Activated CD4-positive, alpha-beta T cell treated with anti-CD3 and anti-CD28 coated beads, Interleukin-2, amount 10 ng/mL, durations not matched to agents 7 days and 5 days (primary cell): Measurements from ENCODE around the gene CSNK1G3. TPM values are rescaled to one million over a fixed set of nuclear protein-coding genes. Genes with fewer than 3 reads are reported as not detected.

Source experiments
- CTCF ChIA-PET: fragments of 350-600 bp; sonication (Branson Sonifier 250); formaldehyde crosslinking; loops from one replicate; lab custom pipeline; 2021; ENCODE audit warnings: antibody characterized with exemption; lab: Charles Lee
- POLR2A ChIA-PET: fragments of 350-600 bp; sonication (Branson Sonifier 250); formaldehyde crosslinking; loops from one replicate; lab custom pipeline; 2021; ENCODE audit warnings: antibody characterized with exemption; lab: Charles Lee
- DNase-seq: peaks from one replicate; pipeline ENCODE4 v3.0.0-alpha.2; 2020
- H3K27ac Mint-ChIP-seq: one replicate; pipeline ENCODE4 v1.8.0; 2021; ENCODE audit warnings: mild to moderate bottlenecking, moderate library complexity, mixed read lengths
- H3K27me3 Mint-ChIP-seq: one replicate; pipeline ENCODE4 v1.8.0; 2021; ENCODE audit warnings: mixed read lengths
- H3K36me3 Mint-ChIP-seq: one replicate; pipeline ENCODE4 v1.8.0; 2021; ENCODE audit warnings: low read depth, mixed read lengths
- H3K4me1 Mint-ChIP-seq: one replicate; pipeline ENCODE4 v1.8.0; 2021; ENCODE audit warnings: mixed read lengths
- H3K4me3 Mint-ChIP-seq: one replicate; pipeline ENCODE4 v1.8.0; 2021; ENCODE audit warnings: mild to moderate bottlenecking, moderate library complexity, mixed read lengths
- H3K9me3 Mint-ChIP-seq: one replicate; pipeline ENCODE4 v1.8.0; 2021; ENCODE audit warnings: mixed read lengths
- total RNA-seq, 2 experiments: library from RNA; stranded (reverse); gene quantifications; one replicate each; pipeline ENCODE4 v1.2.3, GENCODE V29; 2021

Gene CSNK1G3
- total RNA-seq, 2 experiments from 2014 or later: 30.8 to 33.9 TPM

- DNase-seq: peak; percentile 6
- POLR2A ChIA-PET: no interaction called here
- H3K4me1 Mint-ChIP-seq: peaks cover 57% of the 10 kb centered on the region
- H3K9me3 Mint-ChIP-seq: no peaks in the 10 kb centered on the region
- peaks cover 11% of the 10 kb centered on the region for H3K36me3 Mint-ChIP-seq
- H3K27me3 Mint-ChIP-seq: no peaks in the 10 kb centered on the region
- CTCF ChIA-PET: interaction anchor here (0.7 kb wide), 1 partner anchor 23 kb away, joined by 4 read pairs; no protein-coding TSS in a partner anchor
- H3K4me3 Mint-ChIP-seq: no peak overlapping the region
- no peak overlapping the region for H3K27ac Mint-ChIP-seq
These were observed 6.1 kb downstream of the CSNK1G3 start for GRCh38 chr5:123518111-123518510.

- ChIA-PET POLR2A (no interaction called here), CTCF (no interaction called here)
- H3K36me3 Mint-ChIP-seq: peaks cover 5% of the 10 kb centered on the region
- no peaks in the 10 kb centered on the region for H3K27me3 Mint-ChIP-seq
- no peak for DNase-seq
- no peak overlapping the region for H3K4me3 Mint-ChIP-seq
- H3K9me3 Mint-ChIP-seq: no peaks in the 10 kb centered on the region
- no peak overlapping the region for H3K27ac Mint-ChIP-seq
- peaks cover 37% of the 10 kb centered on the region for H3K4me1 Mint-ChIP-seq
These were observed 8.8 kb downstream of the CSNK1G3 start for GRCh38 chr5:123520677-123521247.

GRCh38 chr5:123524146-123524545, 12.2 kb downstream of the CSNK1G3 start:
- H3K4me3 Mint-ChIP-seq: no peak overlapping the region
- ChIA-PET POLR2A (no interaction called here), CTCF (no interaction called here)
- peaks cover 13% of the 10 kb centered on the region for H3K4me1 Mint-ChIP-seq
- H3K27me3 Mint-ChIP-seq: no peaks in the 10 kb centered on the region
- H3K36me3 Mint-ChIP-seq: no peaks in the 10 kb centered on the region
- no peak overlapping the region for H3K27ac Mint-ChIP-seq
- DNase-seq: no peak
- no peaks in the 10 kb centered on the region for H3K9me3 Mint-ChIP-seq

GRCh38 chr5:123527190-123527589, 15.2 kb downstream of the CSNK1G3 start:
- no peaks in the 10 kb centered on the region for H3K9me3 Mint-ChIP-seq
- no peak for DNase-seq
- H3K27me3 Mint-ChIP-seq: no peaks in the 10 kb centered on the region
- CTCF ChIA-PET: interaction anchor here (0.6 kb wide), 1 partner anchor 165 kb away, joined by 3 read pairs; no protein-coding TSS in a partner anchor
- H3K4me3 Mint-ChIP-seq: no peak overlapping the region
- peaks cover 6% of the 10 kb centered on the region for H3K4me1 Mint-ChIP-seq
- POLR2A ChIA-PET: no interaction called here
- H3K36me3 Mint-ChIP-seq: no peaks in the 10 kb centered on the region
- H3K27ac Mint-ChIP-seq: no peak overlapping the region

- H3K27ac Mint-ChIP-seq: no peak overlapping the region
- CTCF ChIA-PET: no interaction called here
- H3K4me1 Mint-ChIP-seq: peaks cover 7% of the 10 kb centered on the region
These were observed 16.1 kb downstream of the CSNK1G3 start for GRCh38 chr5:123528065-123528464.

GRCh38 chr5:123528878-123529277, 16.9 kb downstream of the CSNK1G3 start:
- Mint-ChIP-seq H3K36me3 (no peaks in the 10 kb centered on the region), H3K4me1 (peaks cover 8% of the 10 kb centered on the region), H3K27me3 (no peaks in the 10 kb centered on the region), H3K27ac (no peak overlapping the region), H3K9me3 (no peaks in the 10 kb centered on the region), H3K4me3 (no peak overlapping the region)
- ChIA-PET CTCF (no interaction called here), POLR2A (no interaction called here)
- no peak for DNase-seq

More at GRCh38 chr5:123528065-123528464, 16.1 kb downstream of the CSNK1G3 start:
- no peak overlapping the region for H3K4me3 Mint-ChIP-seq
- no peak for DNase-seq
- H3K9me3 Mint-ChIP-seq: no peaks in the 10 kb centered on the region
- H3K36me3 Mint-ChIP-seq: no peaks in the 10 kb centered on the region
- H3K27me3 Mint-ChIP-seq: no peaks in the 10 kb centered on the region
- POLR2A ChIA-PET: no interaction called here

GRCh38 chr5:123530728-123531127, 18.8 kb downstream of the CSNK1G3 start:
- Mint-ChIP-seq H3K4me3 (no peak overlapping the region), H3K36me3 (no peaks in the 10 kb centered on the region), H3K4me1 (peaks cover 5% of the 10 kb centered on the region), H3K27ac (no peak overlapping the region), H3K9me3 (no peaks in the 10 kb centered on the region), H3K27me3 (no peaks in the 10 kb centered on the region)
- DNase-seq: no peak
- ChIA-PET CTCF (interaction anchor here (0.6 to 1.2 kb wide), 2 partner anchors 12 to 41 kb away, joined by 3 to 4 read pairs; no protein-coding TSS in a partner anchor), POLR2A (no interaction called here)

GRCh38 chr5:123535648-123536047, 23.7 kb downstream of the CSNK1G3 start:
- POLR2A ChIA-PET: no interaction called here
- no peaks in the 10 kb centered on the region for H3K36me3 Mint-ChIP-seq
- H3K27ac Mint-ChIP-seq: no peak overlapping the region
- H3K27me3 Mint-ChIP-seq: no peaks in the 10 kb centered on the region
- no peak for DNase-seq
- H3K4me1 Mint-ChIP-seq: peaks cover 8% of the 10 kb centered on the region
- H3K9me3 Mint-ChIP-seq: no peaks in the 10 kb centered on the region
- no peak overlapping the region for H3K4me3 Mint-ChIP-seq
- CTCF ChIA-PET: interaction anchor here (0.6 to 1.1 kb wide), 2 partner anchors 112 to 252 kb away, joined by 3 read pairs; partner anchors contain the start of gene CEP120

GRCh38 chr5:123537256-123537655, 25.3 kb downstream of the CSNK1G3 start:
- Mint-ChIP-seq H3K27me3 (no peaks in the 10 kb centered on the region), H3K9me3 (no peaks in the 10 kb centered on the region), H3K4me1 (peaks cover 8% of the 10 kb centered on the region), H3K36me3 (no peaks in the 10 kb centered on the region), H3K27ac (no peak overlapping the region), H3K4me3 (no peak overlapping the region)
- ChIA-PET POLR2A (no interaction called here), CTCF (no interaction called here)
- DNase-seq: no peak

GRCh38 chr5:123537845-123538244, 25.9 kb downstream of the CSNK1G3 start:
- Mint-ChIP-seq H3K4me3 (no peak overlapping the region), H3K36me3 (no peaks in the 10 kb centered on the region), H3K9me3 (no peaks in the 10 kb centered on the region), H3K27ac (no peak overlapping the region), H3K4me1 (peaks cover 8% of the 10 kb centered on the region), H3K27me3 (no peaks in the 10 kb centered on the region)
- POLR2A ChIA-PET: no interaction called here
- CTCF ChIA-PET: no interaction called here
- DNase-seq: no peak

- ChIA-PET CTCF (interaction anchor here (1.5 kb wide), 1 partner anchor 8 kb away, joined by 4 read pairs; no protein-coding TSS in a partner anchor), POLR2A (no interaction called here)
- no peak for DNase-seq
- Mint-ChIP-seq H3K27ac (no peak overlapping the region), H3K4me1 (peaks cover 15% of the 10 kb centered on the region), H3K9me3 (no peaks in the 10 kb centered on the region), H3K4me3 (no peak overlapping the region), H3K36me3 (no peaks in the 10 kb centered on the region), H3K27me3 (no peaks in the 10 kb centered on the region)
These were observed 26.9 kb downstream of the CSNK1G3 start for GRCh38 chr5:123538670-123539459.

GRCh38 chr5:123540534-123540933, 28.6 kb downstream of the CSNK1G3 start:
- Mint-ChIP-seq H3K27me3 (no peaks in the 10 kb centered on the region), H3K9me3 (no peaks in the 10 kb centered on the region), H3K36me3 (no peaks in the 10 kb centered on the region), H3K4me3 (no peak overlapping the region), H3K4me1 (peaks cover 18% of the 10 kb centered on the region), H3K27ac (no peak overlapping the region)
- DNase-seq: no peak
- ChIA-PET POLR2A (interaction anchor here (0.6 kb wide), 1 partner anchor 9 kb away, joined by 5 read pairs; no protein-coding TSS in a partner anchor), CTCF (interaction anchor here (0.7 kb wide), 1 partner anchor 9 kb away, joined by 3 read pairs; no protein-coding TSS in a partner anchor)

GRCh38 chr5:123543438-123543837, 31.5 kb downstream of the CSNK1G3 start:
- ChIA-PET CTCF (interaction anchor here (0.6 to 2.5 kb wide), 4 partner anchors 10 to 137 kb away, joined by 3 to 8 read pairs (median 4); partner anchors contain the start of gene CEP120), POLR2A (no interaction called here)
- H3K4me3 Mint-ChIP-seq: no peak overlapping the region
- H3K36me3 Mint-ChIP-seq: peaks cover under 1% of the 10 kb centered on the region
- H3K4me1 Mint-ChIP-seq: peaks cover 19% of the 10 kb centered on the region
- no peak overlapping the region for H3K27ac Mint-ChIP-seq
- DNase-seq: no peak
- H3K27me3 Mint-ChIP-seq: no peaks in the 10 kb centered on the region
- H3K9me3 Mint-ChIP-seq: no peaks in the 10 kb centered on the region
